Choroid plexus epithelial cell (primary cell): Measurements from ENCODE around the gene SPARCL1.
A peak's percentile ranks its signal among the peaks of the same experiment; 100 is the strongest.
"Not testable (repeated sequence)": the region's sequence is repeated elsewhere in the genome, so short reads cannot be mapped to it uniquely, and the experiment has no call there.

ENCODE experiments used
- DNase-seq: peaks from one replicate; pipeline ENCODE4 v3.0.0-alpha.2; 2010; ENCODE audit warnings: low read depth
- H3K4me3 ChIP-seq: 2 replicates; pipeline ENCODE4 v1.5.1; 2011; ENCODE audit warnings: low read depth, mild to moderate bottlenecking, control low read depth, low read length, moderate library complexity
- CTCF ChIP-seq: conservative IDR thresholded peaks from 2 replicates; pipeline ENCODE4 v1.5.1; 2011; ENCODE audit warnings: low read depth, mild to moderate bottlenecking, control low read depth, inconsistent platforms, low read length, moderate library complexity

Gene SPARCL1

GRCh38 chr4:87502580-87503238, 26.5 kb downstream of the SPARCL1 start:
- TF ChIP-seq CTCF, result no peak
- H3K4me3 ChIP-seq, result no peak overlapping the region
- DNase-seq, result peak; percentile 51

- no peak for TF ChIP-seq CTCF
- no peak overlapping the region for H3K4me3 ChIP-seq
- no peak for DNase-seq
These were observed 29.1 kb downstream of the SPARCL1 start for GRCh38 chr4:87500092-87500462.

- no peak for DNase-seq
- H3K4me3 ChIP-seq, result no peak overlapping the region
- TF ChIP-seq CTCF, result no peak
These were observed 29.6 kb downstream of the SPARCL1 start for GRCh38 chr4:87499403-87500091.

- no peak for TF ChIP-seq CTCF
- H3K4me3 ChIP-seq, result no peak overlapping the region
- no peak for DNase-seq
These were observed 30.7 kb downstream of the SPARCL1 start for GRCh38 chr4:87498446-87498900.

- no peak for DNase-seq
These were observed 31.6 kb downstream of the SPARCL1 start for GRCh38 chr4:87497578-87497977.

GRCh38 chr4:87497159-87497558, 32.0 kb downstream of the SPARCL1 start:
- H3K4me3 ChIP-seq, result no peak overlapping the region
- TF ChIP-seq CTCF, result peak; percentile 47
- no peak for DNase-seq

More at GRCh38 chr4:87497578-87497977, 31.6 kb downstream of the SPARCL1 start:
- no peak for TF ChIP-seq CTCF
- no peak overlapping the region for H3K4me3 ChIP-seq

- DNase-seq, result no peak
- no peak for TF ChIP-seq CTCF
- H3K4me3 ChIP-seq, result no peak overlapping the region
These were observed 36.1 kb downstream of the SPARCL1 start for GRCh38 chr4:87493115-87493514.

- peak; percentile 28 for DNase-seq
- not testable (repeated sequence) for H3K4me3 ChIP-seq
These were observed 37.3 kb downstream of the SPARCL1 start for GRCh38 chr4:87491851-87492250.
